Gastroesophageal sphincter (tissue), 4 donors: Measurements from ENCODE around the gene CTSZ. TPM values are rescaled to one million over a fixed set of nuclear protein-coding genes. Genes with fewer than 3 reads are reported as not detected.

Source experiments
- ATAC-seq: fragments of 150-250 bp; one replicate; pipeline ENCODE4 v1.9.1; 2016; ENCODE audit warnings: mild to moderate bottlenecking, moderate library complexity
- H3K27ac ChIP-seq, 4 donors: fragments of 200-600 bp; sonication (generic) in 3 of 4; 1 replicate in 3 of 4; 2 replicates in 1 of 4; pipeline ENCODE4 v1.5.1; 2016 to 2019
- H3K27me3 ChIP-seq: fragments of 200-600 bp; sonication (generic); one replicate; pipeline ENCODE4 v1.5.1; 2019
- H3K36me3 ChIP-seq, 2 donors: fragments of 200-600 bp; sonication (generic); one replicate each; pipeline ENCODE4 v1.5.1; 2019; ENCODE audit warnings: control low read depth in 1 of 2
- H3K4me1 ChIP-seq, 3 donors: fragments of 200-600 bp; sonication (generic); 1 replicate in 2 of 3; 2 replicates in 1 of 3; pipeline ENCODE4 v1.5.1; 2016 to 2019; ENCODE audit warnings: control low read depth in 2 of 3
- H3K4me3 ChIP-seq, 2 donors: fragments of 200-600 bp; sonication (generic); one replicate each; pipeline ENCODE4 v1.5.1; 2019; ENCODE audit warnings: mild to moderate bottlenecking in 1 of 2, moderate library complexity in 1 of 2
- H3K9me3 ChIP-seq, 3 donors: fragments of 200-600 bp; sonication (generic); one replicate each; pipeline ENCODE4 v1.5.1; 2017 to 2019; ENCODE audit warnings: control low read depth in 2 of 3
- EP300 ChIP-seq: sonication (generic); formaldehyde crosslinking; IDR thresholded peaks from one replicate; pipeline ENCODE4 v1.6.1; 2017; ENCODE audit warnings: antibody characterized with exemption, mild to moderate bottlenecking
- POLR2A ChIP-seq, 2 donors: fragments of 450-650 bp; IDR thresholded peaks; one replicate each; pipeline ENCODE4 v1.6.1; 2017; ENCODE audit warnings: antibody characterized with exemption in 2 of 2, mild to moderate bottlenecking in 2 of 2, moderate library complexity in 1 of 2
- POLR2AphosphoS5 ChIP-seq: sonication (generic); formaldehyde crosslinking; IDR thresholded peaks from one replicate; pipeline ENCODE4 v1.6.1; 2017; ENCODE audit warnings: antibody characterized with exemption
- WGBS, 2 donors: methylation state at CpG; one replicate each; pipeline ENCODE4 v1.1.5; 2018; ENCODE audit warnings: low coverage in 1 of 2; 5-methylcytosine and 5-hydroxymethylcytosine counted together
- total RNA-seq, 4 donors: library from RNA; depleted of rRNA; stranded (reverse); fragments of >200 nt; gene quantifications; one replicate each; pipeline ENCODE4 v1.1.0, GENCODE V29; 2016
- TF ChIP-seq, protein P1 (sequence below), 4 experiments: fragments of 200-600 bp in 2 of 4; fragments of 450-650 bp in 2 of 4; sonication (generic) in 1 of 4; IDR thresholded peaks; one replicate each; pipeline ENCODE4 v1.5.1; 2017 to 2019; ENCODE audit warnings: antibody characterized with exemption in 4 of 4, mild to moderate bottlenecking in 2 of 4, moderate library complexity in 2 of 4

The CTSZ gene
- total RNA-seq, 4 donors from 2014 or later = 167 to 222 (median 176) TPM

DNA sequence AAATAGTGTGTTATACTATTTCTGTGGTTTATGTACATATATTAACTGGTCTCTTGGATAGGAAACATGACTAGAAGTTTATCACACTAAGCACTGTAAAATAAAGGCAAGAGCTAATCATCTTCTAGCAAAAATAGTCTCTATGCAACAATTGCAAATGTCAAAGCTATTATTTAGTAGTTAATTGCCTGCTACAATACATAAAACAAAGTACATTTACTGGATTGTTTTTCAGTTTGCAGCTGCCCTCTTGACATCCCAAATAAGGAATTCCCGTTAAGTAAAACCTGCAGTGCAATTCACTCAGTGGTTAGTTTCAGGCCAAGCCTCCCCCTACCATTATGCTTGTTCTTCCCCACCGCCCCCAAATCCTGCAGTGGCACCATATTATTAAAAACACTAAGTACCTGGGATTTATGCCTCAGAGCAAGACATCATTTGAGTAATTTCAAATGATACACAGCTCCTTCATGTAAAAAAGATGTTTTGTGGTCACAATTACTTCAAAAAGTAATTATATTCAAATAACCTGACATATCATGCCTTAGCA is 26.6 kb upstream of the CTSZ start:
- no peaks in the 10 kb centered on the region for H3K9me3 ChIP-seq
- WGBS, 2 donors = 78 to 85% methylated on average over 2 of the region's 2 CpGs
- H3K36me3 ChIP-seq = peaks cover 4 to 60% of the 10 kb centered on the region in 2 donors

DNA sequence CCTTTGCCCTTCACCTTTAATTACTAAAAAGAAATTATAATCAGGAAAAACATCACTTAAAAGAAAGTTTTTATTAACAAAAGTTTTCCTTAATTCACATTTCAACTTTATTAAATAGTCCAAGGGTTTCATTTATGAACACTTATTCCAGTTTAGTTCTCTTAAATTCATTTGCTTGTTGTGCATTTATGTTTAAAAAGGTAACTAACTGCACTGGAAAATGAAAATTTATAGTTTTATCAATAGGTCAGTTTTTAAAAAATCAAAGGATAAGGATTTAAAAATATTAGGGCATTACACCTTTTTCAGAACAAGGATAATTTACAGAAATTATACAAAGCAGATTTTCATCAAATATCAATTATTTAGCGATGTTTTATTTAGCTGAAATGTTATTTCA is 26.0 kb upstream of the CTSZ start:
- H3K9me3 ChIP-seq = no peaks in the 10 kb centered on the region
- TF ChIP-seq POLR2A (IDR thresholded peaks at IDR 0.05) (no peak), POLR2AphosphoS5 (no peak), EP300 (no peak)
- TF ChIP-seq, protein P1, sequence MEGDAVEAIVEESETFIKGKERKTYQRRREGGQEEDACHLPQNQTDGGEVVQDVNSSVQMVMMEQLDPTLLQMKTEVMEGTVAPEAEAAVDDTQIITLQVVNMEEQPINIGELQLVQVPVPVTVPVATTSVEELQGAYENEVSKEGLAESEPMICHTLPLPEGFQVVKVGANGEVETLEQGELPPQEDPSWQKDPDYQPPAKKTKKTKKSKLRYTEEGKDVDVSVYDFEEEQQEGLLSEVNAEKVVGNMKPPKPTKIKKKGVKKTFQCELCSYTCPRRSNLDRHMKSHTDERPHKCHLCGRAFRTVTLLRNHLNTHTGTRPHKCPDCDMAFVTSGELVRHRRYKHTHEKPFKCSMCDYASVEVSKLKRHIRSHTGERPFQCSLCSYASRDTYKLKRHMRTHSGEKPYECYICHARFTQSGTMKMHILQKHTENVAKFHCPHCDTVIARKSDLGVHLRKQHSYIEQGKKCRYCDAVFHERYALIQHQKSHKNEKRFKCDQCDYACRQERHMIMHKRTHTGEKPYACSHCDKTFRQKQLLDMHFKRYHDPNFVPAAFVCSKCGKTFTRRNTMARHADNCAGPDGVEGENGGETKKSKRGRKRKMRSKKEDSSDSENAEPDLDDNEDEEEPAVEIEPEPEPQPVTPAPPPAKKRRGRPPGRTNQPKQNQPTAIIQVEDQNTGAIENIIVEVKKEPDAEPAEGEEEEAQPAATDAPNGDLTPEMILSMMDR (IDR thresholded peaks at IDR 0.05) = no peak
- no peaks in the 10 kb centered on the region for H3K27me3 ChIP-seq
- H3K4me1 ChIP-seq = peaks cover 11 to 45% (median 23%) of the 10 kb centered on the region in 3 donors
- peaks cover 4 to 58% of the 10 kb centered on the region in 2 donors for H3K36me3 ChIP-seq
- 90 to 100% methylated on average over 1 of the region's 1 CpG for WGBS, 2 donors
- peak overlapping the region; percentile 67 to 80 for H3K4me3 ChIP-seq
- H3K27ac ChIP-seq = peak overlapping the region in 3 of 4 donors; percentile 88 to 92 (median 90)
- no peak for ATAC-seq

More for the DNA sequence above, 26.6 kb upstream of the CTSZ start:
- Histone ChIP-seq H3K4me1 (peaks cover 11 to 39% (median 20%) of the 10 kb centered on the region in 3 donors), H3K4me3 (no peak overlapping the region), H3K27ac (peak overlapping the region in 1 of 4 donors; percentile 90), H3K27me3 (no peaks in the 10 kb centered on the region)
- TF ChIP-seq POLR2AphosphoS5 = no peak
- no peak for TF ChIP-seq POLR2A (IDR thresholded peaks at IDR 0.05)
- TF ChIP-seq, protein P1 (IDR thresholded peaks at IDR 0.05) = no peak
- no peak for TF ChIP-seq EP300
- ATAC-seq = no peak

DNA sequence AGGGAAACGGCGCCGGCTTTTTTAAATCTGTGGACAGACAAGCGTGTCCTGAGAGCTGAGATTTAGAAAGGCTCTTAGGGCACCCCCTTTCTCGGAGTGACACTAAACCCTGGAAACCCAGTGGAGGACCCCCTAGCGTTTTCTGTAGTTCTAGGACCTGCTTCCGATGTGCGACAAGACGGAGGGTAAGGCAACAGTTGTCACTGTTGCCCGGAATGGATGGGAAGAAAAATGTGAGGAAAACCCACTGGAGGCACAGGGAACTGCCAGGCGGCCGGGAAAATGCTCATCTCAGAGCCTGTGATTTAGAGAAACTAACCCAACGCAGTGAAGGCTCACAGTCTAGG is 25.6 kb upstream of the CTSZ start:
- Histone ChIP-seq H3K9me3 (no peaks in the 10 kb centered on the region), H3K4me1 (peaks cover 11 to 49% (median 23%) of the 10 kb centered on the region in 3 donors), H3K27me3 (no peaks in the 10 kb centered on the region), H3K4me3 (peak overlapping the region; percentile 67 to 80), H3K36me3 (peaks cover 4 to 55% of the 10 kb centered on the region in 2 donors), H3K27ac (peak overlapping the region; percentile 88 to 92 (median 90))
- 0% methylated on average over 1 to 4 of the region's 13 CpGs for WGBS, 2 donors
- TF ChIP-seq, protein P1 (IDR thresholded peaks at IDR 0.05) = peak in 3 of 4 experiments; percentile 19 to 52 (median 34)
- no peak for TF ChIP-seq POLR2AphosphoS5
- TF ChIP-seq EP300 = no peak
- no peak for TF ChIP-seq POLR2A (IDR thresholded peaks at IDR 0.05)
- ATAC-seq = peak; percentile 3

DNA sequence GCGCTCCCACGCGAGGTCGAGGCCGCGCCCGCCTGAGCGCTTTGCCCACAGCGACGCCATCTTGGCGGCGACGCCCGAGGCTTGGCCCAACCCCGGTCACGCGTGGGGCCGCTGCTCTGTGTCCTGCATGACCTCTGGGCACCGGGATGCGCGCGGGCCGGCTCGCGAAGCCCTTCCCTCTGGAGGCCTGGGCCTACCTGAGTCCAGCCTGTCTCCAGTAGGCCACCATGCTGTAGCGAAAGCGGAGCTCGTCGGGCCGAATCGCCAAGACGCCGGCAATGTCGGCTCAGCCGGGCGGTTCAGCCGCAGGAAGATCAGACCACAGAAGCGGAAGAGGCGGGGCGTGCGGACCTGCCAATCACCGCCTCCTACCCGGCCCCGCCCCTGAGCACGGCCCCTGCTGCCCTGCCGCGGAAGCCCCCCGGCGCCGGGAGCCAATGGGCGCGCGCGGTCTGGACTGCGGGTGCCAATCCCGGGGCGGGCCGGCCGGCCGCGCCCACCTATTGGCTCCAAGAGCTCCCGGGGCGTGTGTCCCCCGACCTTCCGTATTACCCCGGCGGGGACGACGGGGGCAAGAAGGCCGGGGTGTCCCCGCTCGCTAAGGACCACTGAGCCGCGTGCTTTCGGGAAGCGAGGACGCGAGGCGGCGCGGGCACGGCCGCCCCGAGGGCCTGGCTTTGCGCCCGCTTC is 25.1 kb upstream of the CTSZ start, which contains the start of gene ATP5F1E:
Gene ATP5F1E, minus strand, starts transcription at position 313 of the 690 bp plus-strand sequence. Its CDS starts 84 bp downstream, at position 229.
- H3K4me1 ChIP-seq = peaks cover 11 to 54% (median 23%) of the 10 kb centered on the region in 3 donors
- ATAC-seq = peak; percentile 100
- H3K4me3 ChIP-seq = peak within 1 kb of the TSS; percentile 67 to 80
- H3K27me3 ChIP-seq = no peaks in the 10 kb centered on the region
- H3K9me3 ChIP-seq = no peaks in the 10 kb centered on the region
- peak within 1 kb of the TSS; percentile 88 to 92 (median 90) for H3K27ac ChIP-seq
- 1% methylated on average over 10 of the region's 86 CpGs; no CpG with 5 or more reads in 1 of the 2 donors for WGBS, 2 donors
- H3K36me3 ChIP-seq = peaks cover 4 to 55% of the 10 kb centered on the region in 2 donors
- TF ChIP-seq POLR2A (IDR thresholded peaks at IDR 0.05) (peak; percentile 92 to 98), POLR2AphosphoS5 (peak; percentile 94), EP300 (no peak)
- TF ChIP-seq, protein P1 (IDR thresholded peaks at IDR 0.05) = no peak
